ENCODE data around the gene TMA7.

TMA7 gene

DNA sequence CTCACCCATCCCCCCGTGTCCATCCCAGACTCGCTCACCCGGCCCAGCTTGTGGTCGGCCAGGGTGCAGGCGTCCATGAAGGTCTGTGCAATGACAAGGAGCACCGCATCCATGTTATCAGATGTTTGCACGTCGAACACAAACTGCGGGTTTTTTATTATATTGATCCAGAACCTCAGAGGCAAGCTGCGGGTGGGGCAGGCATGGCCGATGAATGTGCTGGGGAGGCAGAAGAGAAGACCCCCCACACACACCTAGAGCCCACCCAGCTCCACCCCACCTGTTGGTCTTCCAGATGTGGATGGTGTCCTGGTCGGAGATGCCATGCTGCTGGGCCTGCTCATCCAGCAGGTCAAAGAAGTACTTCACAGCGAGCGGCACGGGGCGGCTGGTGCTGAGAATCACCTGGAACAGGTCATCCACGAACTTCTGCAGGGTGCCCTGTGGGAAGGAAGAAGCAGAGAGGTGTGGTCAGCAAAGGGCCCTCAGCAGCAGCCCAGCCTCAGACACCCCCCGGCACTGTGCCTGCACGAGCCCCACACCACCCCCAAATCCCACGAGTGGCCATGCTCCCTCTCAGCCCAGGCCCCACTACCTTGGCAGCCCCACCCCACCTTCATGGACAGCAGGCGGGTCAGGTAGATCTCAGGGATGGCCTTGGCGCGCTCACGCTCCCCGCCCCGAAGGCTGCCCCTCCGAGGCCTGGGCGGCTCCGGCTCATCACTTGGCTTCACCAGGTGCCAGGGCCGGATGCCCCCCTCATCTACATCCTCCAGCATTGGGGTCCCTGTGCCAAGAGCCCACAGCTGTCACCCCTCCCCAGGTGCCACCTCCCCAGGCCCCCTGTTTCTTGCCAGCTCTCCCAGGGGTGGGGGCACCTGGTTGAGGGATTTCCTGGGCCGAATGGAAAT is 30.5 kb upstream of the TMA7 start:
- H3K36me3 ChIP-seq (ENCODE audit: control insufficient read depth in 1 of 2, insufficient read depth in 2 of 2, low read depth in 1 of 2, low read length in 2 of 2) = peaks cover 89 to 99% of the 10 kb centered on the region in 2 experiments
- H3K27ac ChIP-seq (ENCODE audit: low read length, poor library complexity, severe bottlenecking) = no peak overlapping the region
- H2BK15ac ChIP-seq (ENCODE audit: low read depth, poor library complexity, severe bottlenecking) = no peak overlapping the region
- 94% methylated on average over 30 of the region's 31 CpGs for WGBS
- H4K91ac ChIP-seq (ENCODE audit: low read length) = no peak overlapping the region
- H3K4ac ChIP-seq (ENCODE audit: low read depth in 1 of 2, low read length in 2 of 2) = no peak overlapping the region
- no peak overlapping the region for H2BK120ac ChIP-seq (ENCODE audit: low read depth, low read length)
- no peak overlapping the region for H3K14ac ChIP-seq (ENCODE audit: low read length in 2 of 2)
- H4K8ac ChIP-seq (ENCODE audit: low read length) = no peak overlapping the region
- no peak overlapping the region for H2AFZ ChIP-seq (ENCODE audit: low read depth, low read length)
- H3K27me3 ChIP-seq (ENCODE audit: control insufficient read depth in 1 of 2, insufficient read depth in 1 of 2, low read length in 2 of 2) = no peaks in the 10 kb centered on the region
- H3K4me2 ChIP-seq (ENCODE audit: low read length, poor library complexity, severe bottlenecking) = no peak overlapping the region
- H2AK5ac ChIP-seq (ENCODE audit: low read length, severe bottlenecking) = no peak overlapping the region
- H3K4me3 ChIP-seq (ENCODE audit: insufficient read depth in 1 of 2, low read depth in 1 of 2, low read length in 2 of 2) = no peak overlapping the region
- no peaks in the 10 kb centered on the region for H3K9me3 ChIP-seq (ENCODE audit: control insufficient read depth, low read length)
- no peak overlapping the region for H2BK5ac ChIP-seq (ENCODE audit: low read depth, low read length, poor library complexity, severe bottlenecking)
- H2BK12ac ChIP-seq (ENCODE audit: low read length in 2 of 2) = no peak overlapping the region
- H3K23ac ChIP-seq (ENCODE audit: low read length in 2 of 2) = no peak overlapping the region
- no peak for DNase-seq
- H3K9ac ChIP-seq (ENCODE audit: low read length) = no peak overlapping the region
- no peaks in the 10 kb centered on the region for H3K79me1 ChIP-seq (replicated peaks; ENCODE audit: low read length, poor library complexity, severe bottlenecking)
- no peak overlapping the region for H3K18ac ChIP-seq (ENCODE audit: low read depth in 1 of 2, low read length in 2 of 2)
- H3K4me1 ChIP-seq (ENCODE audit: control insufficient read depth, insufficient read depth, low read depth, low read length) = no peaks in the 10 kb centered on the region

DNA sequence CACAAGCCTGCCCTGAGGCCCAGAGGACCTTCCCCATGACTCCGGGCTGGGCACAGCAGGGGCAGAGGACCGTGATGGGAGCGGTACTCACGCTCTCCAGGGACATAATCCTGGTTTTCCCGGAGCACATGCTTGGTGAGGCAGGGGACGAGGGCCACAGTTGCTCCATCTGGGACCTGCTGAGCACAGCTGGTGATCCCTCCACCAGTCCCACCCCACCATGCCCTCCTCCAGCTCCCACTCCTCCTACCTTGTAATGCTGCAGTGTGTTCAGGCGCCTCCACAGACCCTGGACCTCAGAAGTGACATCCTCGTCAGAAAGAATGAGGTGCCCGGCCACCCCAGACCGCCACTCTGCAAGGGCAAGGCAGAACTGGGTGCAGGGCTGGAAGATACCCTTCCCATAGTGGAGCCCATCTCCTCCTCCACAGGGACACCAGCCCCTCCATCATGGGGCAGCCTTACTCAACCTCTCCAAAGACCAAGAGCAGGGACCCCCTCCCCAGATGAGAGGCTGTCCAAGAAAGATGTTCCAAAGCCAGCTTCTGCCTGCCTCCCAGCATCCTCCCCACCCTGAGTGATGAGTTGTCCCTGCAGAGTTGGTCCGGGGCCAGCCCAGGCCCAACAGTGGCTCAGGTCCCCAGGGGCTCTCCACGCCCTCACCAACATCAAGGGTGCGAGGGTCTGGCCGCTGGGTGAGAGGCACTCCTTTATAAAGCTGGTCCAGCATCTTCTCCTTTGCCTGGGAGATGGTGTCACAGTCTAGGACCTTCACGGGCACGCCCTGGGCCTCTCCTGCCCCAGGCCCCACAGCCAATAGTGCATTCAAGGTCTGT is 29.6 kb upstream of the TMA7 start:
- Histone ChIP-seq H4K91ac (ENCODE audit: low read length) (no peak overlapping the region), H3K4ac (ENCODE audit: low read depth in 1 of 2, low read length in 2 of 2) (no peak overlapping the region), H2BK120ac (ENCODE audit: low read depth, low read length) (no peak overlapping the region), H2BK5ac (ENCODE audit: low read depth, low read length, poor library complexity, severe bottlenecking) (no peak overlapping the region), H2BK15ac (ENCODE audit: low read depth, poor library complexity, severe bottlenecking) (no peak overlapping the region), H2AFZ (ENCODE audit: low read depth, low read length) (no peak overlapping the region), H3K79me1 (replicated peaks; ENCODE audit: low read length, poor library complexity, severe bottlenecking) (no peaks in the 10 kb centered on the region), H3K14ac (ENCODE audit: low read length in 2 of 2) (no peak overlapping the region), H3K4me1 (ENCODE audit: control insufficient read depth, insufficient read depth, low read depth, low read length) (no peaks in the 10 kb centered on the region), H3K4me2 (ENCODE audit: low read length, poor library complexity, severe bottlenecking) (no peak overlapping the region), H4K8ac (ENCODE audit: low read length) (no peak overlapping the region), H3K23ac (ENCODE audit: low read length in 2 of 2) (no peak overlapping the region), H2AK5ac (ENCODE audit: low read length, severe bottlenecking) (no peak overlapping the region), H2BK12ac (ENCODE audit: low read length in 2 of 2) (no peak overlapping the region), H3K9me3 (ENCODE audit: control insufficient read depth, low read length) (no peaks in the 10 kb centered on the region), H3K27ac (ENCODE audit: low read length, poor library complexity, severe bottlenecking) (no peak overlapping the region), H3K18ac (ENCODE audit: low read depth in 1 of 2, low read length in 2 of 2) (no peak overlapping the region), H3K27me3 (ENCODE audit: control insufficient read depth in 1 of 2, insufficient read depth in 1 of 2, low read length in 2 of 2) (no peaks in the 10 kb centered on the region), H3K36me3 (ENCODE audit: control insufficient read depth in 1 of 2, insufficient read depth in 2 of 2, low read depth in 1 of 2, low read length in 2 of 2) (peaks cover 90 to 99% of the 10 kb centered on the region in 2 experiments), H3K9ac (ENCODE audit: low read length) (no peak overlapping the region), H3K4me3 (ENCODE audit: insufficient read depth in 1 of 2, low read depth in 1 of 2, low read length in 2 of 2) (no peak overlapping the region)
- WGBS = 97% methylated on average over 16 of the region's 16 CpGs
- no peak for DNase-seq

DNA sequence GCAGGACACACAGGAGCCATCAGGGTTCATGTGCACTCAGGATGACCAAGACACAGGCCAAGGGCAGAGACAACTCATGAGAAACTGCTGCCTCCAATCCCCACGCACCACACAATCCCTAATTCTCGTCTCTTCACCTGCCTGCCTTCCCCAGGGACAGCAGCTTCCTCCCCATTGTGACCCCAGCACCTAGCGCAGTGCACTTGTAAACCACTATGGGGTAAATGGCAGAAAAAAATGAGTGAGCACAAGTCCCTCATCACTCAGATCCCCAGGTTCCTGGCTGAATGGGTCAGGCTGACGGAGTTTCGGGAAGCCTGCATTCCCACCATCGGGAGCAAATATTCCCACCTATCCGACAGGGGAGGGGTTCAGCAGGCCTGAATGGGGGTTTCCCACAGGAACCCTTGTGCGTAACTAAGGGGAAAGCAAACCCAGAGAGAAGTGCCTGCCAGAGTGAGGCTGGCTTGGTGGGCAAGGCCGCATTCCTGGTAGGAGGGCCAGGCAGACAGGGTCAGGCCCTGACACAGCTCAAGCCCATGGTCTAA is 28.9 kb upstream of the TMA7 start:
- Histone ChIP-seq H2AFZ (ENCODE audit: low read depth, low read length) (no peak overlapping the region), H2AK5ac (ENCODE audit: low read length, severe bottlenecking) (no peak overlapping the region), H4K91ac (ENCODE audit: low read length) (no peak overlapping the region), H3K9ac (ENCODE audit: low read length) (no peak overlapping the region), H3K23ac (ENCODE audit: low read length in 2 of 2) (no peak overlapping the region), H3K9me3 (ENCODE audit: control insufficient read depth, low read length) (no peaks in the 10 kb centered on the region), H2BK120ac (ENCODE audit: low read depth, low read length) (no peak overlapping the region), H3K18ac (ENCODE audit: low read depth in 1 of 2, low read length in 2 of 2) (no peak overlapping the region), H3K4me3 (ENCODE audit: insufficient read depth in 1 of 2, low read depth in 1 of 2, low read length in 2 of 2) (no peak overlapping the region), H2BK12ac (ENCODE audit: low read length in 2 of 2) (no peak overlapping the region), H3K79me1 (replicated peaks; ENCODE audit: low read length, poor library complexity, severe bottlenecking) (no peaks in the 10 kb centered on the region), H3K4me2 (ENCODE audit: low read length, poor library complexity, severe bottlenecking) (no peak overlapping the region), H3K4ac (ENCODE audit: low read depth in 1 of 2, low read length in 2 of 2) (no peak overlapping the region), H3K14ac (ENCODE audit: low read length in 2 of 2) (no peak overlapping the region), H2BK15ac (ENCODE audit: low read depth, poor library complexity, severe bottlenecking) (no peak overlapping the region), H3K27ac (ENCODE audit: low read length, poor library complexity, severe bottlenecking) (no peak overlapping the region), H3K4me1 (ENCODE audit: control insufficient read depth, insufficient read depth, low read depth, low read length) (no peaks in the 10 kb centered on the region), H3K27me3 (ENCODE audit: control insufficient read depth in 1 of 2, insufficient read depth in 1 of 2, low read length in 2 of 2) (no peaks in the 10 kb centered on the region), H2BK5ac (ENCODE audit: low read depth, low read length, poor library complexity, severe bottlenecking) (no peak overlapping the region), H3K36me3 (ENCODE audit: control insufficient read depth in 1 of 2, insufficient read depth in 2 of 2, low read depth in 1 of 2, low read length in 2 of 2) (peaks cover 90 to 99% of the 10 kb centered on the region in 2 experiments), H4K8ac (ENCODE audit: low read length) (no peak overlapping the region)
- 96% methylated on average over 9 of the region's 9 CpGs for WGBS
- DNase-seq = no peak
